ENCODE measurements around the gene SLC39A11.
"Not testable (repeated sequence)": the region's sequence is repeated elsewhere in the genome, so short reads cannot be mapped to it uniquely, and the experiment has no call there.

SLC39A11 gene

DNA sequence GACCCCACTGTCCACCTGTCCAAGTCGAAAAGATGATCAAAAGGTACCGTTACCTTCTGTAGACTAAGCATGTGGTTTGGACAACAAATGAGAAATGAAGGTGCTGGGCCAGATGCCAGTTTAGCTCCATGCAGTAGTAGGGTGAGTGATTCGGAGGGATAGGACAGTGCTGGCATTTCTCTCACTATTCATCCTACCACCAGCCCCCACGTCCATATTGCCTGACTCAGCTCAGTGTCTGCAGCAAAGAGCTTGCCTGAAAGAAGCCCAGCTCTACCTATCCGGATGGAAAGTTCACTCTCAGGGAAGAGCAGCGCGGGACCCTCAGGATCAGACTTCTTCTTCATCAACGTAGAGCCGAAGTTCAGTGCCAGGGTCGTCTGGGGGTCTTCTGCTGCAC lies 145.0 kb downstream of the SLC39A11 start:
- DNase-seq (ENCODE audit: low spot score), result no peak

DNA sequence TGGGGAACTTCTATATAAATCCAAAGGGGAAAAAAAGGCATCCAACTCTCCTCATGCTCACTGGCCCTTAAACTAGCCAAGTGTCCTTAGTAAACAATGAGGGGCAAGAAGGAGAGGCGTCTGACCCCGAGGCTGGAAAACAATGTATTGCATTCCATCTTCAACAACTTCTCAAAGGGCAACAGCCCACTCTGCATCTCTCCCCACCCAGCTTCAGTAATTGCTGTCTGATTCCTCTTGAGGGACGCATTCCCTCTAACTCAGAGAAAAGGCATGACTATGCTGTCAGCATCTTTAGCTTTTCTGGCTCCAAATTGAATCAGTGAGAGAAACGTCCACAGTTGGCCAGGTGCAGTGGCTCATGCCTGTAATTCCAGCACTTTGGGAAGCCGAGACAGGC lies 145.8 kb downstream of the SLC39A11 start:
- DNase-seq (ENCODE audit: low spot score), result no peak

- no peak for DNase-seq (ENCODE audit: low spot score)
Observed at GRCh38 chr17:72946156-72946555, 146.3 kb downstream of the SLC39A11 start.

DNA sequence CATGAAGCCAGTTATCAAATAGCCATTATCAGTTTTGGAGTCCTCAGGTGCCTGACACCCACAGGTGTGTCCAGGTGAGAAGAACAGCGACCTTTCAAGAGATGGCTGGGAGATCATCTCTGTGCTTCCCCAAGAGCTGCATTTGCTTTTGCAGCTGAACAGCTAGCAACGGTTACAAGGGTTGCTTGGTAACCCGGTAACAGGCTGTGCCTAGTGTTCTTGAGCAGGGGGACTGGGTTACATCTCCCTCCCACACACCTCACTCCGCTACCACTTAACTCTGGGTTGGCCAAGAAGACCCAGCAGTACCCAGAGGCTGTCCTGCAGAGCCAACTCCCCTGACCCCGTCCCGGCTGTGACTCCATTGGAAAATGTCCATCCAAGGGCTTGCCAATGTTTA lies 147.0 kb downstream of the SLC39A11 start:
- DNase-seq (ENCODE audit: low spot score), result no peak

GRCh38 chr17:72943826-72944689 lies 148.4 kb downstream of the SLC39A11 start:
- DNase-seq (ENCODE audit: low spot score), result no peak

- DNase-seq (ENCODE audit: low spot score), result no peak
Observed at GRCh38 chr17:72942579-72942978, 149.9 kb downstream of the SLC39A11 start.

- no peak for DNase-seq (ENCODE audit: low spot score)
Observed at GRCh38 chr17:72940496-72940895, 152.0 kb downstream of the SLC39A11 start.

- DNase-seq (ENCODE audit: low spot score), result no peak
Observed at GRCh38 chr17:72938482-72938881, 154.0 kb downstream of the SLC39A11 start.

- DNase-seq (ENCODE audit: low spot score), result no peak
Observed at GRCh38 chr17:72937707-72938106, 154.8 kb downstream of the SLC39A11 start.

GRCh38 chr17:72937254-72937653 lies 155.2 kb downstream of the SLC39A11 start:
- not testable (repeated sequence) for DNase-seq (ENCODE audit: low spot score)

- no peak for DNase-seq (ENCODE audit: low spot score)
Observed at GRCh38 chr17:72935984-72936383, 156.5 kb downstream of the SLC39A11 start.

DNA sequence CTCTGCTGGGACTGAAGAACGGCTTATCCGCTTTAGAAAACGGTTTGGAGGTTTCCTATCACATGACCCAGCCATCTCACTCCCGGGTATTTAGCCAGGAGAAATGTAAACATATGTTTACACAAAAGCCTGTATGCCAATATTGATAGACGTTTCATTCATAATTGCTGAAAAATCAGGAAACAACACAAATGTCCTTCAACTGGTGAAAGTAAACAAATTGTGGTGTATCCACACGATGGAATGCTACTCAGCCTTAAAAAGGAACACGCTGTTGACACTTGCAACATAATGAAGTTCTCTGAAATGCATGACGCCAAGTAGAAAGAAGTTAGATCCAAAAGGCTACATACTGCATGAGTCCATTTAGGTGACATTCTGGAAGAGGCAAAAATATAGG lies 157.6 kb downstream of the SLC39A11 start:
- DNase-seq (ENCODE audit: low spot score), result no peak

DNA sequence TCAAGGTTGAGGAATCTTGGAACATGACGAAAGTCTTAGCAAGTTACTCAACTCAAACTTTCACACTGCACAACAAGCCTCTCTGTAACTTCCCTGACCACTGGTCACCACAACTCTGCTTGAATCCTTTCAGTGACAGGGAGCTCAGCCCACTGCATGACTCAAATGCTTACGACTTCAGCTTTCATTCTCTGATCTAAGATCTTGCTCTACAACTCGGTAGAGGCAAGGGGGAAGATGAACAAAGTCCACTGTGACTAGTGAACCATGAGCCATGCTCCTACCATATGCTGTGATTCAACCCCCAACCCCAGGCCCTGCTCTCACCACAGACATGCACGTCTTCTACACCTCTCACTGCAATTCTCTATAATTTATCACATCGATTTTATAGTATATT lies 160.9 kb downstream of the SLC39A11 start:
- no peak for DNase-seq (ENCODE audit: low spot score)

- no peak for DNase-seq (ENCODE audit: low spot score)
Observed at GRCh38 chr17:72931163-72931562, 161.3 kb downstream of the SLC39A11 start.

DNA sequence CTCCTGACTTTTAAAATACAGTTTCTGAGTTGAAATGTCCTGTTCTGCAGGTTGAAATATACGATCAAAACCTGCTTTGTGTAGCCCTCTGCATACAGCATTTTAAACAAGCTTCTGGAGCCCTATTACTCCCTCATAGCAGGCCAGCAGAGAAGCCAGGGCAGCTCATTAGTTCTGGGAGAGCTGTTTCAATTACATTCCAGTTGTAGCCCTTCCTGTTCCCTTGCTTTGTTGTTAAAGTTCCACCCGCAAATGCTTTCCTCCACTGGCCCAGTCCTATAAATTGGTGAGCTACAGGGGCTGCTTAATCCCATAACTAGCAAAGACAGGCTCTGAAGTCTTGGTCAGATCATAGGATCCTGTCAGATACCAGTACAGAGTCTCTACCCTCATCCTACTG lies 162.5 kb downstream of the SLC39A11 start:
- DNase-seq (ENCODE audit: low spot score), result no peak

GRCh38 chr17:72928454-72929136 lies 163.9 kb downstream of the SLC39A11 start:
- DNase-seq (ENCODE audit: low spot score), result no peak

GRCh38 chr17:72927760-72928159 lies 164.7 kb downstream of the SLC39A11 start:
- DNase-seq (ENCODE audit: low spot score), result no peak

DNA sequence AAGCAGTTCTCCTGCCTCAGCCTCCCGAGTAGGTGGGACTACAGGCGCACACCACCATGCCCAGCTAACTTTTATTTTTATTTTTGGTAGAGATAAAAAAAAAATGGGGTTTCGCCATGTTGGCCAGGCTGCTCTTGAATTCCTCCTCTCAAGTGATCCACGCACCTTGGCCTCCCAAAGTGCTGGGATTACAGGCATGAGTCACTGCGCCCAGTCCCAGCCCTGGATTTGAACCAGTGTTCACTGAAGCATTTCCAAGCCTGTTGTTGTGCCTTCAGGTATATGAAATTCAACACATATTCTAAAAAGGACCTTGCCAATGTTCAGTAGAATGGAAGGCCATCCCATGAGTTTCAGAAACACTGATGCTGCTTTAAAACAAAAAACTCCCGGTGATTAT lies 165.3 kb downstream of the SLC39A11 start:
- no peak for DNase-seq (ENCODE audit: low spot score)

DNA sequence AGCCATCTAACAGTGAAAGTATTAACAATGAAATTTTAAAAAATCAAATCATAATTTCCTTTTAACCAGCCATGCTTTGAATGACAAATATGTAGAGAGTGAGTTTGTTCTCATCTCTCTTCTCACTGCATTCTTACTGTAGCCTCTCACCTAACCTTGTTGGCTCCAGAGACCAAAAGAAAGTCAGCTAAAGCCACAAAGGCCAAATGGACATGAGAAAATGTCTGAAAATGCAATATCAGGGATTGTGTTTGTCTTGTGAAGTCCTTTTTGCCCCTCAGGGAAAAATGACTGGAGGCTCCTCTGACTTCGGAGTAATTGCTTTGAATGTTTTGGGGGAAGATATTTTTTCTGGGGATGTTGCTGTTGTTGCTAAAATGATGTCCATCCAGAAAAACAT lies 166.3 kb downstream of the SLC39A11 start:
- DNase-seq (ENCODE audit: low spot score), result no peak

GRCh38 chr17:72924196-72924595 lies 168.3 kb downstream of the SLC39A11 start:
- no peak for DNase-seq (ENCODE audit: low spot score)

- DNase-seq (ENCODE audit: low spot score), result no peak
Observed at GRCh38 chr17:72922219-72922618, 170.3 kb downstream of the SLC39A11 start.

GRCh38 chr17:72921347-72922054 lies 171.0 kb downstream of the SLC39A11 start:
- no peak for DNase-seq (ENCODE audit: low spot score)

- no peak for DNase-seq (ENCODE audit: low spot score)
Observed at GRCh38 chr17:72920513-72920912, 172.0 kb downstream of the SLC39A11 start.
